T-helper 2 cell (primary cell): Measurements from ENCODE around the gene CHST10.

Experiments
- DNase-seq, 5 experiments: peaks; one replicate each; pipeline versions ENCODE4 v3.0.0 to v3.0.0-alpha.2; 2012 to 2022

Gene CHST10

DNA sequence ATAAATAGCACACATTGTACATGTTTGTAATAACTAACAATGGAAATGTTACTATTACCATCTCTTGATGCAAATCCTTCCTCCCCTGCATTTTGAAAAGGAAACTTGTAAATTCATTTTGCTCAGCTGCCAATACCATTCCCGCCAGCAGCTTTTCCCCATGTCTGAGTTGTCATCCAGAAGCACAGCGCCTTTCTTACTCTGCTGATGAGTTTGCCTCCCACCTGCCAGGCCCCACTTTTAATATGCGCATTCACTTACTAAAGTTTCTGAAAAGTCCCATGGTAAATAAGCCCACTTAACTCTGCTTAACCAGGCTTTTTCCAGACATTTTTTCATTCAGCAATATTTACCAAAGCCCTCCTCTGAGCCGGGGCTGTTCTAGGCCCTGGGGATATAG lies 3.9 kb downstream of the CHST10 start:
- no peak for DNase-seq

DNA sequence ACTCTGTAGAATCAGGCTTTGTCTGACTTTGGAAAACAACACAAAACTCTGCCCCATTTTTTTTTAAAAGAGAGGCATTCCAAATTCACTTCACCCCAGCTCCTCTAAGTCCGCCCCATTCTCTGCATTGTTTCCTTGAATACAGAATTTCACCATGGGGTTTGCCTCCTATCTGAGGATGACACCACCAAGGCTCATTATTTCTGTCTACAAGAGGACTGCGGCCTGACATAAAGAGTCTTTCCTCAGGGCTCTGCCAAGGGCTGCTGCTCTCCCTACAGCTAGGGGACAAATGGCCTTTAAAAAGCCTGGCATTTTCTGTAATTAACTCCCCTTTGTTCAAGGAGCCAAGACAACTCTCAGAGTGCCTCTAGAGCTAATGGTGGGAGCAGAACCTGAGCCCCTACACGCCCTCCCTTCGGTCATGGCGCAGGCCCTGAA lies 4.6 kb downstream of the CHST10 start:
- no peak for DNase-seq

DNA sequence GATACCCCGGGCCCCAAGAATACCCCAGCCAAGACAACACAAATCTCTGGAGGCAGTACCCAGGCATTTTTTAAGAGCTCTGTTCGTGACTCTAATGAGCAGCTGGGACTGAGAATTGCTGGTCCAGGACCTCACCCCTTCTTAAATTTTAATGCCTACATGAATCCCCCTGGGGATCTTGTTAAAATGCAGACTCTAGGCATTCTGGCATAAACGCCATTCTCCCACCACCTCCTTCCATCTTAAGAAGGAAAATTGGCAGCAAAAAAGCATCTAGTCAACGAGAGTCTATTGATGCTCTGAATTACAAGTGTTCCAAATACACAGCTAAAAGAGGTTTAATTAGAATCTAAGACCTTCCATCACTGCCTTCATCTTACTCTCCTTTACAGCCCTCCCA lies 5.0 kb downstream of the CHST10 start:
- DNase-seq: no peak

DNA sequence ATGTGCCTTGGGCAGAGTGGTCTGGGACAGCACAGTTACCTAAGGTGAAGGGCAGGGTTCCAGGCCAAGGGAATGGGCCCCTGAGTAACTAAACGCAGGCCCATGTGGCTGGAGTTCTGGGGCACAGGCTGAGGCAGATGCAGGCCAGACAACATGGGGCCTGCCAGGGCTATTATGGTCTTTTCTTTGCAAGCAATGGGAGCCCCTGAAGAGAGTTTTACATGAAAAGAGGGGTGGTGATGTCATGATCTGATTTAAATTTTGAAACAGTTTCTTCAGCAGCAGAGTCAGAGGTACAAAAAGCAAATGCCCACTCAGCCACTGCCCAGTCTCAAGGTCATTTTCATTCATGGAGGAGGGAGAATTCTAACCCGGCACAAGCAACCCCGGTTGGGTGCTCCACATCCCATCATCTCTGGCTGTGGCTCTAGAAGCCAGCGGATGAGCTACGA lies 5.6 kb downstream of the CHST10 start:
- DNase-seq: no peak

DNA sequence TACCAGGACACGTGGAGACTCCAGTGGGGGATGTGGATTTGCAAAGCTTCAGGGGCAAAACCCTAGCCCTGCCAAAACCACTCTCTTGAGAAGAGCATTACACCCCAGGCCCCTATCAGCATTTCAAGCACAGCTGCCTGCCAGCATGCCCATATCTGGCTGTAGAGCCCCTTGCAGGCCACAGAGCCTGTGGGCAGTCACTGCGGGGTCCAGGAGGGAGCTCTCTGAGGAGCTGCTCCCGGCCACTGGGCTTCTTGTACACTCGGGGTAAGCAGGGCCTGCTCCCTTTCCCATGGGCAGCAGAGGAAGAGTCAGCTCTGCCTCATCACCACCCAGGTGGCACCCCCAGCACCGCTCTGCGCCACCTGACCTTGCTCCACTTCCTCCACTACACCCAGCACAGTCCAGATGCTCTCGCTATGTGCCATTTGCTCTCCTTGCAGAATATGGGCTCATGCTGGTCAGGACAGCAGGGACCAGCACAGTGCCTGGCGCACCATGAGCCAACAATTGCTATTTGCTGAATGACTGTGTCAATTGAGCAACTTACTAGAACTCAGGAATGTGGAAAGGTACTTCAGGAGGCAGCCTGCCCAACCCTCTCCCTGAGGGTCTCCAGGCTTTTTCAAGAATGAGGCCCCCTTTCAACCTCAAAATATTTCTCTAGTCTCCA lies 7.4 kb downstream of the CHST10 start:
- DNase-seq: no peak

DNA sequence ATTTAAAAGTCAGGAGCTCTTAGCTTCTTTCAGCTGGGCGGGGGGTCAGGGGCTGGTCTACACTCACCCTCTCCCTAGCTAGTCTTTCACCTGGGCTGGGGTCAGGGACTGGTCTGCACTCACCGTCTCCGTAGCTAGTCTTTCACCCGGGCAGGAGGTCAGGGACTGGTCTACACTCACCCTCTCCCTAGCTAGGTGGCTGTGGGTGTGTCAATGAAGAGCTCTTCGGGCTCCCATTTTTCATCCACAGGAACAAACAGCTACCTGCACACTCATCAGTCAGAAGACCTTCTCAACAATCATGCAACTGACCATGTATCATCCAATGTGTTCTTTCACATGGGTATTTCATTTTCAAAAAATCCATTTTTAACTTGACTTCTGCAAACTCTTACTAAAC lies 8.0 kb downstream of the CHST10 start:
- DNase-seq: no peak

DNA sequence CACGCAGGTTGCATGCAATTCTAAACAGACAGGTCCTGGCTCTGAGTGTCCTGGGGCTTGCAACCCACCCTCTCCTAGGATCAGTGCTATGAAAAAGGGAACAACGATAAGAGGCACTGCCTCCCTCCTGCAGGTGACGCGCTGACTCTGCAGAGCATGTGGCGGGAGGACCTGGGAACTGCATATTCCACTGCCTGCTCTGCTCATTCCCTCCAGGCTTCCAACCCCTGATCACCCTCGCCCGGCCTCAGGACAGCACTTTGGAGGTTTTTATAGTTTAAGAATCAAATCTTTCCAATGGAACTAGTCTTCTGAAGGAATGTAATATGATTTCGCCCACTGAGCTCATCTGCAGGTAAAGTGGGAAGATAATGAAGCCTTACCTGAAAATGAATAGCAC lies 8.5 kb downstream of the CHST10 start:
- no peak for DNase-seq

DNA sequence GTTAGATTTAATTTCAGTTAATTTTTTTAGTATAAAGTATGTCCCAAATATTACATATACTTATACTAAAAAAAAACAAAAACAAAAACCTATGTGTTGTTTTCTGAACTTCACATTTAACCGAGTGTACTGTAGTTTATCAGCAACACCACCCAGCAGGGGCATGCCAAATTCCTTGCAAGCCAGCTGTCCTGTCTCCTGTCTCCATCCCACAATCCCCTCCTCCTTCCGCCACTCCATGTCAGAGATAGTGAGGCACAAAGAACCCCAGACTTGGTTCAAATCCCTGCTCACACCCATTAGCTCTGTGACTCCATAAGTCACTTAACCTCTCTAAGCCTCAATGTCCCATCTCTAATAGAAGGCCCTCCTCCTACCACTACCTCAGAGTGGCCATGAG lies 9.4 kb downstream of the CHST10 start:
- no peak for DNase-seq

DNA sequence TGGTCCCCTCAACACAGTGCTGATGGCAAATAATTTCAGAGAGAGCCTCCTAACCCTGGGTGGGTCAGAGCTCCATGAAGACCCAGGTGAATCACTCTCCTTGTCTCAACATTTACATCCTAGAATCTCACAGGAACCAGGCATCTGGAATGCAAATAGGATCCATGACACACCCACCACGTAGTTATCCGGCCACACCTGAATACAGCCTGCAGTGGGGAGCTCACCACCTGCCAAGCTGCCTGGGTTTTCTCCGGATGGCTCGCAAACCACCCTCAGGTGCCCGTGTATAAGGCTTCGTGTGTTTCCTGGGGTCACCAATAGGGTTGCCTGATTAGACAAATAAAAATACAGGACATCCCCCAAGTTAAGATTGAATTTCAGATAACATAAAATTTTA lies 9.9 kb downstream of the CHST10 start:
- DNase-seq: no peak

DNA sequence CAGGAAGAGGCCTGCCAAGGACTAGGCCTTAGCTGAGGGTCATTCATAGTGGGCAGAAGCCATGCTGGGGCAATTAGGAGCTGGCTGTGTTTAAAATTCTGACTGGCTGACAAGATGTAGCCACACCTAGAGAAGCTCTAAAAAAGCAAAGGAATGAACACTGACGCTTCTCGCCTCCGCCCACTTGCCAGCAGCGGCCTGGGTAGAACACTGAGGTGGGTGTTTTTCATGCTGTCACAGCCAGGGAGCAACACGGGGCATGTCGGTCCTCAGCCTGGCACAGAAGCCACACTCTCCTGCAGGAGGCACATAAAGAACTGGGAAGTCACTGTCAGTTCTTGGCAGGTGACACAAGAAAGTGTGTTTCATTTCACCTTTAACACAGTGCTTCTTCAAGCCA lies 10.4 kb downstream of the CHST10 start:
- no peak for DNase-seq

DNA sequence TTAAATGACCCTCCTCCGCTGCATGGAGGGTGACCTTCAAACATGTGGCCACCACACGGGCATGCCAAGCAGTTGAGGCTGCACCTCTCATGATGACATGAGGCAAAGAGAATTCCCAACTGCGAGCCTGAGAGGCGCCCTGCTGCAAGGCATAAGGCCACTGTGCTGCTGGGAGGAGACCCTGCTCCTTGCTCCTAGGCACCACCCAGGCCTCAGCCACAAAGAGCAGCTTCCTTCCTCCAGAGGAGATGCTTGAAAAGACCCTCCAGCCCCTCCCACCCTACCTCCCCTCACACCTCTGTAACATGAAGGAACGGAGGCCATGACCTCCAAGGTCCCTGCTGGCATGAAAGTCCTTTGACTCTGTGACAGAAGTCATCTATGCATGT lies 11.4 kb downstream of the CHST10 start:
- no peak for DNase-seq

DNA sequence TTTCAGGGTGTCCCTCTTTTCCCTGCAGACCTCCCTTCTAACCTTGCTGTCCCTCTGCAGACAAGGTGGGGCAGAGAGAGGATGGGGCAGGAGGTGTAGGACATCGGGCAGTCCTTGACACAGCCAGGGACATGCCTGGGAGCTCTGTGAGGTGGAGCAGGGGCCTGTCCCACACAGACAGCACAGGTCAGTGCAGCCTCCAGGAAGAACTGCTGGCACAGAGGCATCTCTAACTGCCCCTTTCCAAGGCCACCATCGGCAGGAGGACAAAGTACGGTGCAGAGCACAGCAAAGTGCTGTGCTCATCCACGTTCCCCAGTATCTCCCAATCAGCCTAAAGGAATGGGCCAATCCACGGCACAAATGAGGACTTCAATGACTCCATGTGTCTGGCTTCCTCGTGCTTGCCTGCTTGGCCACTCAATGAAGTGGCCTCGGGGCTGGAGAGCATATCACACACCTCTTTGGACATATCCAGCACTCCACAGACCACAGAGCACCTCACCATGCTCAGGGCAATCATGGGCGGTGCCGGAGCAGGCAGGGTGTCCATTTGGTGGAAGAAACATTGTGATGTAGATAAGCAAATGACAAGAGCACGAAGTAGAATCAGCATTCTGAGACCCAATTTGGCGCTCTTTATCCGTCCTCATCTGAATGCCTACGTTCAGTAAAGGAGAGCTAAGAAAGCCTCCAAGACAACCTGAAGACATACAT lies 11.9 kb downstream of the CHST10 start:
- no peak for DNase-seq

DNA sequence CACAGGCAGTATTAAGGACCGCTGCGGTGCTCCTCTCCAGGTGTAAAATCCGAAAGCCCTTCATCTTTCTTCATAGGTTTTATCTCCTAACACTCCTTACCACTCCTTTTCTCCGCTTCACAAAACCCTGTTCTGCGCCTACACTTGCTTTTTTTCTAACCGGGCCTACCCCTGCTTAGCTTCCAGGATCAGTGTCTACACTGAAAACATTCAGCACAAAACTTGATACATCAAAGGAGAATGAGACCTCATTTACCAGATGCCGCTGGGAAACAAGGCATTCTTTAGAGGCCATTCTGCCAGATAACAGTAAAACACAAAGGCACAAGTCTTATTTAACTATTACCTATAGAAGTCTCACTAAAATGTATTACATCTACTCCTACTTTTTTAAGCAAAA lies 13.1 kb downstream of the CHST10 start:
- no peak for DNase-seq

DNA sequence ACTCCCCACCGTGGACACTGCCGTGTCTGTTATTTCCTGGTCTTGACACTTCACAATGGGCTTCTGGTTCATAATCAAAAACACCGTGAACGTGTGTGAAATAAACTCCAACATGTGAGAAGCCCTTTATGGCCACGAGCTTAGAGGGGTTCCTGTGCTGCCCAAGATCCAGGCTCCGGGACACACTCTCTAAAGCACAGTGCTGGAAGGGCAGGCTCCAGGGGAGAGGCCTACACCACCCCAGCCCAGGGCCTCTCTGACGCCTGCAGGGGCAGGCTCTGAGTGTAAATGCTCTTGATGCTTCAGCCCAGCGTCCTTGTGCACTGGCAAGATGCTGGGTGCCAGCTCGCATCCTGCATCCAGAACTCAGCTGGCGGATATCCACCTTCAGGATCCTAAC lies 13.7 kb downstream of the CHST10 start:
- DNase-seq: no peak

DNA sequence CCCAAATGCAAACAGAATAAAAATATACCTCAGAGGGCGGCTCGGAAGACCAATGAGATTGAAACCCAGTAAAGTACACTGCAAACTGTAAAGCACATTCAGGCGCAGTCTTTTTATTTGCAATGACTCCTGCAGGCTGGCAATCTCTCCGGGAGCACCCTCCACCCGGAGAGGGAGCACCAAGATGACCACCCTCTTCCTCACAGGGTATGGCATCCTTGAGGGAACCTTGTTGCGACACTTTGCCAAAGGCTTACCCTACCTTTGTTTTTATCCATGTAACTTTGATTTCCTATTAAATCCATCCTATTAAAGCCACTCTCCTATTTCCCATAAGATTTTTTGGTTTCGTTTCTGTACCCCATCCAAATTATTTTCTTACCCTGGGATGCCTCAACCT lies 16.2 kb downstream of the CHST10 start:
- DNase-seq: no peak

DNA sequence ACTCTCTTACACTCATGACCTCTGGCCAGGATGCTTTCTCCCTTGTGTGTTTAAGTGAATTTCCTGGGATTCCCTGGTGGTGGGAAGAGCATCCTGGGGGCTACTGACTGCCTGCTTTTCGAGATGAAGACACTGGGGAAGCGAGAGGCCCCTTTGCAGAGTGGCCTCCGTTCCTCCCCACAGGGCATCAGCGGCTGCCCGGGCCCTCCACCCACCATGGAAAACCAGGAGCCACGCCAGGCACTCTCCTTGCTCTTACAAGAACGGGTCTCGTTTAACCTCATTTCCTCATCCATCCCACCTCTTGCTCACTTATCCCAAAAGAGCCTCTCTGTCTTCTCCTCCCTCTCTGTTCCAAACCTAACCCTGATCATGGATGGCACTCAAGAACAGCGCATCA lies 17.8 kb downstream of the CHST10 start:
- no peak for DNase-seq

DNA sequence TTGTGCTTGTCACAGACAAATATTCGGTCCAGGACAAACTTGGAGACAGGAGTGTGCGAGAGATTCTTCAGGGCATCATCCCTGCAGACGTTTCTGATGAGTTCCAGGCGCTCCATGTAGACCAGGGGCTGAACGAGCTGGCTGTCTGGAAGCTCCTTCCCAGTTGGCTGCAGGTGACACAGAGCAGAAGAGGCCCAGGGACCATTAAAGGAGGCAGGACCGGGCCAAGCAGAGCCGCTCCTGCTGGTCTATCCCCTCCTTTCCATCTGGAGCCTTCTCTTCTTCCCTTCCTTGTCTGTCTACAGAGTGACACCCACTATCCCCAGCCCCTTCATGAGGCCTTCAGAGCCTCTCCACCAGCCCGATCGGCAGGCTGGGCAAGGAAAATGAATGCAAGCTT lies 19.5 kb downstream of the CHST10 start:
- DNase-seq: no peak

DNA sequence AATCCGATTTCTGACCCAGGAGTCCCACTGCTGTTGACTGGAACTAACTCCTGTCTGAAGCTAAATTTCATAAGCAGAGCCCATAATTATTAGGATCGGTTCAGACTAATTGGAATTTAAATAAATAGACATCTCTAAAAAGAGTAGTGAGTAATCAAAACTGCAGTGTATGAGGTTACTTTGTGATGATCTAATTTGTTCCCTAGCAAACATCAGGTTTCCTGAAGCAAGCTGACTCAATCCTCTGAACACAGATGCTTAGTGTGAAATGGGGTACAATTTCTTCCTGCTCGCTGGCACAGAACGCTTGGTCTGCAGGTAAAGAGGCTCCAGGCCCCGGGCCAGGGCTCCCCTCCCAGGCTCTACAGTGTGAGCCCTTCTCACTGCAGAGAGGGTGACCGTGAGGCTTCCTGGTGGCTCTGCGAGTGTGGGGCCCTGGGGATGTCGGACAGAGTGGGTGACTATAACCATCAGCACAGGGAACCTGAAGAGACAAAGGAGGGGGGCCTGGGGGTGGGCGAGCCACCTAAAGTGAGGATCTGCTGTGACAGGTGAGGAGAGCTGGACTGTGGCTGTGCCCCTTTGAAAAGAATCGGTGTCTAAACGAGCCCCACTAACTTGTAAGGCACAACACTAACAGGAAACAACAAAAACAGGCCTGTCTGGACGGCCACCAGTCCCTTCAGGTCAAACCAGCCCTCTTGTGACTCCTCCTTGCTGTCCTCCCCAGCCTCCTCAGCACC lies 20.2 kb downstream of the CHST10 start:
- no peak for DNase-seq

DNA sequence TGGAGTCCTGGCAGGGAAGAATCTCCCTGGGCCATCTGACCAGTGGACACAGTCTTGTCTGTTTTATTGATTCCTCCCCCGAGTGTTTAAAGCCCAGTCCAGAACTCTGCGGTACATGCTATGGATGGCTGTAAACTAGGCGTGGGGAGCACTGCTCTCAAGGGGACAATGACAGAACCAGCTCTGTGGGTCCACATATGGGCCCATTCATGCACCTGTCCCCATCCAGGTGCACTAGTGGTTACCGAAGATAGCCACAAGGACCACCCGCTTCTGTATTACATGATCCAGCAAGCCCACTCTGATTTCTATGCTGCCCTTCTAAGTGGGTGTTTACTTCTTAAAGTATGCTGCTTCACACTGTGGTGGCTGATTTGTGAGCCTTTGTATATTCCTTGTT lies 21.0 kb downstream of the CHST10 start:
- DNase-seq: no peak

DNA sequence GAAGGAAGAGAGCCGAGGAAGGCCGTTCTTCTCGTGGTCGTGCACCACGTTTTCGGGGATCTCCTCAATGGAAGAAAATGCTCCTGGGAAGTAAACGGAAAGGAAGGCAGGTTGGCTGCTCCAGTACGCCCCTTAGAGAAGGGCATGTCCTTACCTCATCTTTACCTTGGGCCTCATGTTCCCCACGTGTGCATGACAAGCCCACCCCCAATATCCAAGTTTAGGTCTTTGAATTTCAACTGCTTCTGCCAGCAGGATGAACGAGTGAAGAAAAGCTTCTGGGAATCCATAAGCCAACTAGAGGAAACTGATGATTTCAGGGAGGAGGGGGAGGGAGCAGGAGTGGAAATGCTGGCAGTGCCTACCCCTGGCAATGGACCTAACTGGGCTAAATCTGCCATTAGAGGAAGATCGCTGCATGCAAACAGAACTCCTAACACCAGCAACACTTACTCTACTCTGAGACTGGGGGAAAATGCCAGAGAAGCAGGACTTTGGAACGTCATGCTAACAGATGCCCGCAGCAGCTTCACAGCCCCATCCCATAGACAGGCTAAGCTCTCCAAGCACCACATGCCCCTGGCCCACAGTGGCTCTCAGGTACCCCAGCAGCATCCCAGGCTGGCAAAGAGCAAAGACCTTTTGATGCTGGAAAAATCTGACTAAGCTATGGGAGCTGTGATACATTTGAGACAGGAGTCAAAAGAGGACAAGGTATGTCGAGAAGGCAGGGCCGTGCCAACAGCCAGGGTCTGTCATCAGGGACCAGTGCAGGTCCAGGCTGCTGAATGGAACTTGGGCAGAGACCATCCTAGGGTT lies 21.7 kb downstream of the CHST10 start:
- DNase-seq: no peak

DNA sequence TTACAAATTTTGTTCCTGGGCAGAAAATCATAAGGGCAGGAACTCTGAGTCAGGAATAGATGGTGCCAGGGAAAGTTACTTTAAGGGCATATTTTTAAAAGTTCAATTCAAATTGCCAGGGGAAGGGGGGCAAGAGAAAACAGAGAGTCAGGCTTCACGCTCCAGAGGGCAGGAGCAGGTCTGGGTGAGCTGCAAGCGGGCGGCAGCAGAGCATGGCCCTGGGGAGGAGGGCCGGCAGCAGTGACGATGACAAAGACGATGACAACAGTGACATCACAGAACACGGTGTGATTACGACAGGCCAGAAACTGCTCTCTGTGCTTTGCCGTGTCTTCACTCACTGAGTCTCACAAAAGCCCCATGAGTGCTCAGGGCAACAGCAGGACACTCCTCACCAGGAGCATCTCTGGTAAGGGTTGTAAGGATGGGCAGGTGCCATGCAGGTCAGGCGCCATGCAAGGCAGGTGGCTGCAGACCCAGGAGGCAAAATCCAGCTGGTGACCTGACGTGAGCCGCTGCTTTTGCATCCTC lies 23.3 kb downstream of the CHST10 start:
- no peak for DNase-seq

DNA sequence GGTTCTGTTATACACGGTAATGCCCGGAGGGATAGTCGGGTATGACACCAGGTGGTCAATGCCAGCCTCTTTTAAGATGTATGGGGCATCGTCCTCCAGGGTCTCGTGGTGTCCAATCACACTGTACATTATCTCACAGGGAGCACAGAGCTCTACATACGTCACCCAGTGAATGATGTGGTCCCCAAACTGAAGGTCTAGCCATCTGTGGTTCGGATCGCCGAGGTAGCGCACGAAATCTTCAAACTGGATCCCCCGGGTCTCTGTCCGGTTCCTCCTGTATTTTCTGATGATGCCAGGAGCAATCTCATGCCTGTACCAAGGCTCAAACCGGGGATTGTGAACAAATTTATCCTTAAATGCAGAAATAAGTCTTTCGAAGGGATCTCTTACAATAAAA lies 24.1 kb downstream of the CHST10 start:
- no peak for DNase-seq

DNA sequence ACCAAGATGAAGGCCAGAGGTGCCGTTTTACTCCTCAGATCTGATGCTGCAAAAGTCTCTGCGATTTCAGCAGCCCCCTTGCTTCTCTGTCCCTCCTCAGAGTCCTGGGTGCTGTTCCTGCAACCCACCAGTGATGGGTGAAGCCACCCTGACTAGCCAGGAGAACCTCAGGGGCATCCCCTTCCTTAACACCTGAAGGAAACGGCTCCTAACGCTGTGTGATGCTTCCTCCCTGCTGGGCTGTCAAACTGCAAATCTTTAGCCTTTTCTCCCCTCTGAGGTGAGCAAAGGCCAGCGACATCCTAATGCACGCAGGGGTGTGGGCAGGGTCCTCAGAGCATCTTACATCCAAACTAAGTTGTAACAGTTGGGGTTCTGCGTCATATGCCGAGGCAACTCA lies 24.8 kb downstream of the CHST10 start:
- DNase-seq: no peak
